Brain microvascular endothelial cell (primary cell): ENCODE results near the gene SV2B.

Source experiments
- DNase-seq: peaks from one replicate; pipeline ENCODE4 v3.0.0-alpha.2; 2020
- H3K27ac ChIP-seq: fragments of 250-450 bp; sonication (Bioruptor Pico); 2 replicates; pipeline ENCODE4 v1.5.1; 2020; ENCODE audit warnings: mild to moderate bottlenecking, moderate library complexity
- H3K27me3 ChIP-seq: fragments of 250-450 bp; sonication (Bioruptor Pico); replicated peaks from 2 replicates; pipeline ENCODE4 v1.5.1; 2020; ENCODE audit warnings: mild to moderate bottlenecking
- H3K36me3 ChIP-seq: fragments of 250-450 bp; sonication (Bioruptor Pico); replicated peaks from 2 replicates; pipeline ENCODE4 v1.5.1; 2020; ENCODE audit warnings: mild to moderate bottlenecking
- H3K4me3 ChIP-seq: 2 replicates; pipeline ENCODE4 v1.5.1; 2011; ENCODE audit warnings: low read depth, mild to moderate bottlenecking, control low read depth, low read length, moderate library complexity
- CTCF ChIP-seq: IDR thresholded peaks from 2 replicates; pipeline ENCODE4 v1.5.1; 2011; ENCODE audit warnings: low read depth, mild to moderate bottlenecking, moderate library complexity, low read length, control low read depth, inconsistent platforms; ENCODE audit errors: missing control alignments
- in situ Hi-C: cut with HindIII; loops from 2 replicates; pipeline ENCODE4 v1.10.0; 2017; ENCODE audit warnings: low sequenced_read_pairs, low pct_ligation_motif_present

The SV2B gene

GRCh38 chr15:91235376-91235775 is 135.3 kb downstream of the SV2B start:
- no peak overlapping the region for H3K27ac ChIP-seq

DNA sequence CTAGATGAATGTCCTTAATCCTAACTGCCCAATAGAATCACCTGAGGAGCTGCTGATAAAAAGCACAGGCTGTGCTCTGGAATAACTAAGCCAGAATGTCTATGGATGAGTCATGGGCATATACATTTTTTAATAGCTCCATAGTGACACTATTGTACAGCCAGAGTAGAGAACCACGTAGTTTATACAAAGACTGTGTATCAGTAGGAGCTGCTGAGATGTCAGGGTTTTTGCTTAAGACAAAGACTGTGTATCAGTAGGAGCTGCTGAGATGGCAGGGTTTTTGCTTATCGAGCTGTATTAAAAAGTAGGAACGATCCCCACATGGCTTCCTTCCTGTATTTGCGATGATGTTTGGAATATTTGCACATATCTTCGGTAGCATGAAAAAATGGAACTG is 137.4 kb downstream of the SV2B start:
- no peak for DNase-seq
- Histone ChIP-seq H3K27ac (no peak overlapping the region), H3K27me3 (no peaks in the 10 kb centered on the region), H3K4me3 (no peak overlapping the region), H3K36me3 (no peaks in the 10 kb centered on the region)
- in situ Hi-C loops: no loop called here
- no peak for TF ChIP-seq CTCF

More at GRCh38 chr15:91235376-91235775, 135.3 kb downstream of the SV2B start:
- Histone ChIP-seq H3K4me3 (no peak overlapping the region), H3K36me3 (no peaks in the 10 kb centered on the region), H3K27me3 (no peaks in the 10 kb centered on the region)
- in situ Hi-C loops: no loop called here
- DNase-seq: no peak
- TF ChIP-seq CTCF: no peak

DNA sequence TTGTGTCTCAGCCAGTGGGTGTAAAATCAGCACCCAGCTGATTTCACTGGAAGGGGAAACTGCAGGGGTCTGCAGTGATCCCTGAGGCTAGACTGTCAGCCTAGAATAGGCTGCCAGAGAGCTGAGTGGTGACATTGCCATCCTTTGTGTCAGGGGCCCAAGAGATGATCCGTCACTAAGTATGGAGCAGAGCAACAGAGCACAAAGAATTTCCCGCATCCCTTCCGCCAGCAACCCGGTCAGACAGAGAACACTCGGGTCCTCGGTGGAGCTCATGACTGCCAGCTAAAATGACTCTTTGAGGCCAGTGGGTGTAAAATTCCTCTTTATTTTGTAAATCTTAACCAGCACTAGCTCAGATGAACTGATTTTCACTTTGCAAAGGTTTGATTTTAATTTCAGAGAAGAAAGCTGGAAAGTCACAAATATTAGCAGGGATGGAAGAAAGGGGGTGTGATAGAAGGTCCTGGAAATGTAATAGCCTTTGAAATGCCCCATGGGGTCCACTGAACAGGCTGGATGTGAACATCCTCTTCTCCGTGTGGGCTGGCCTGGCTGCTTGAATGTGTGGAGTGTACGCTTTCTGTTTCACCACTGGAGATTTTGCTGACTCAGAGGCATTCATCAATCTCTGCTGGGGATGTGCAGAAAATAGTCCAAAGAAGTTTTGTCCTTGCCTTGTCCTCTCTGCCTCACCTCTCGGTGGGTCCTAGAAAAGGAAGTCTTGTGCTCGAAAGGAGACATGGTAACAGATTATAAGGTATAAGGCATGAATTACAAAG is 138.8 kb downstream of the SV2B start:
- in situ Hi-C loops: no loop called here
- H3K27me3 ChIP-seq: no peaks in the 10 kb centered on the region
- TF ChIP-seq CTCF: no peak
- H3K36me3 ChIP-seq: no peaks in the 10 kb centered on the region
- DNase-seq: no peak
- H3K4me3 ChIP-seq: no peak overlapping the region
- no peak overlapping the region for H3K27ac ChIP-seq

- TF ChIP-seq CTCF: no peak
- Histone ChIP-seq H3K4me3 (no peak overlapping the region), H3K27me3 (no peaks in the 10 kb centered on the region), H3K36me3 (no peaks in the 10 kb centered on the region), H3K27ac (no peak overlapping the region)
- DNase-seq: no peak
- in situ Hi-C loops: no loop called here
Measured at GRCh38 chr15:91243826-91244225, 143.8 kb downstream of the SV2B start.

DNA sequence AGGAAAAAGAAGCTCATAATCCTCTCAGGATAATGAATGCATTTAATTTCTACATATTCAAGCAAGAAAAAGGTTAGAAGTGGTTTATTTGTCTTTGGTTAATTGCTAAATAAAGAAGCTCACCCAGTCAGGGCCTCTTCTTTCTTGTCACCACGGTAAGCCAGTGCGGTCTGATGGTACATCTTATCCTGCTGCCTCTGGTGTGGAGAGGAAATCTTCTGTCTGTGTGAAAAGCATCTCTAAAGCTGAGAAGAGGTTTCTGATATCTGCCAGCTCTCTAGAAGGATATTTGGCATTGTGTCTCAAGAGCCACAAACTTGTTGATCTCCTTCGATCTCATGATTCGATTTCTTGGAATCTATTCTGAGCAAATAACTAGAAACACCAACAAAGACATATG is 144.9 kb downstream of the SV2B start:
- Histone ChIP-seq H3K36me3 (no peaks in the 10 kb centered on the region), H3K27me3 (no peaks in the 10 kb centered on the region), H3K4me3 (no peak overlapping the region), H3K27ac (no peak overlapping the region)
- DNase-seq: no peak
- in situ Hi-C loops: no loop called here
- no peak for TF ChIP-seq CTCF

GRCh38 chr15:91246998-91247397 is 146.9 kb downstream of the SV2B start:
- Histone ChIP-seq H3K4me3 (no peak overlapping the region), H3K27ac (no peak overlapping the region)
- in situ Hi-C loops: no loop called here

More at GRCh38 chr15:91246998-91247397, 146.9 kb downstream of the SV2B start:
- no peaks in the 10 kb centered on the region for H3K27me3 ChIP-seq
- DNase-seq: no peak
- no peaks in the 10 kb centered on the region for H3K36me3 ChIP-seq
- no peak for TF ChIP-seq CTCF
